Smooth muscle cell (in vitro differentiated cells): ENCODE data around the gene KCNK1. TPM values are rescaled to one million over a fixed set of nuclear protein-coding genes. Genes with fewer than 3 reads are reported as not detected.

ENCODE experiments used
- DNase-seq: peaks from one replicate; lab custom pipeline; 2025; ENCODE audit not compliant: unreplicated experiment; lab: John Stamatoyannopoulos, UW
- H2AFZ ChIP-seq: fragments of 200-600 bp; sonication (generic); 2 replicates; pipeline ENCODE4 v1.6.0; 2016; ENCODE audit warnings: antibody characterized with exemption, low read depth, mild to moderate bottlenecking
- H3F3A ChIP-seq: fragments of 200-600 bp; sonication (generic); 2 replicates; pipeline ENCODE4 v1.6.0; 2017; ENCODE audit warnings: antibody characterized with exemption, low read depth
- H3K27ac ChIP-seq: fragments of 200-600 bp; sonication (generic); 2 replicates; pipeline ENCODE4 v1.5.1; 2016; ENCODE audit warnings: low read depth, mild to moderate bottlenecking
- H3K27me3 ChIP-seq: fragments of 200-600 bp; sonication (generic); 2 replicates; pipeline ENCODE4 v1.6.1; 2016; ENCODE audit warnings: low read depth, mild to moderate bottlenecking
- H3K36me3 ChIP-seq: fragments of 200-600 bp; sonication (generic); 2 replicates; pipeline ENCODE4 v1.5.1; 2016; ENCODE audit warnings: low read depth
- H3K4me1 ChIP-seq: fragments of 200-600 bp; sonication (generic); 2 replicates; pipeline ENCODE4 v1.5.1; 2016; ENCODE audit warnings: low read depth
- H3K4me2 ChIP-seq: fragments of 200-600 bp; sonication (generic); 2 replicates; pipeline ENCODE4 v1.6.0; 2016; ENCODE audit warnings: mild to moderate bottlenecking
- H3K4me3 ChIP-seq: fragments of 200-600 bp; sonication (generic); 2 replicates; pipeline ENCODE4 v1.5.1; 2016; ENCODE audit warnings: mild to moderate bottlenecking
- H3K79me2 ChIP-seq: fragments of 200-600 bp; sonication (generic); 2 replicates; pipeline ENCODE4 v1.6.0; 2016; ENCODE audit warnings: low read depth, mild to moderate bottlenecking
- H3K9ac ChIP-seq: fragments of 200-600 bp; sonication (generic); 2 replicates; pipeline ENCODE4 v1.6.0; 2016; ENCODE audit warnings: low read depth
- H3K9me3 ChIP-seq: fragments of 200-600 bp; sonication (generic); replicated peaks from 2 replicates; pipeline ENCODE4 v1.5.1; 2016; ENCODE audit warnings: low read depth
- H4K20me1 ChIP-seq: fragments of 200-600 bp; sonication (generic); 2 replicates; pipeline ENCODE4 v1.6.0; 2016; ENCODE audit warnings: low read depth
- CTCF ChIP-seq: fragments of 200-600 bp; sonication (generic); IDR thresholded peaks from 2 replicates; pipeline ENCODE4 v1.5.1; 2017; ENCODE audit warnings: borderline replicate concordance, mild to moderate bottlenecking, antibody characterized with exemption; ENCODE audit not compliant: insufficient read depth, poor library complexity, severe bottlenecking
- WGBS: methylation state at CpG from one replicate; pipeline ENCODE4 v1.1.7; 2016; ENCODE audit warnings: low lambda C conversion rate; 5-methylcytosine and 5-hydroxymethylcytosine counted together
- polyA plus RNA-seq: library from polyadenylated mRNA; unstranded; fragments of >200 nt; fragmentation: Nextera tagmentation; extraction: Ambion mirVana; gene quantifications from 2 replicates; pipeline ENCODE4 v1.2.1, GENCODE V29; 2016
- total RNA-seq: library from RNA; depleted of rRNA; stranded (reverse); fragments of >200 nt; gene quantifications from 2 replicates; pipeline ENCODE4 v1.2.3, GENCODE V29; 2014

Gene KCNK1
- total and polyA plus RNA-seq, 2 experiments from 2014 or later: 16.6 to 16.8 TPM

GRCh38 chr1:233636503-233636877, 22.6 kb downstream of the KCNK1 start:
- Histone ChIP-seq H3K4me1 (no peaks in the 10 kb centered on the region), H3F3A (no peaks in the 10 kb centered on the region)

GRCh38 chr1:233638513-233638912, 24.6 kb downstream of the KCNK1 start:
- peaks cover 11% of the 10 kb centered on the region for H3K79me2 ChIP-seq
- no peaks in the 10 kb centered on the region for H3K4me1 ChIP-seq
- peaks cover 10% of the 10 kb centered on the region for H4K20me1 ChIP-seq
- H3K9ac ChIP-seq: no peak overlapping the region
- no peak for DNase-seq
- H2AFZ ChIP-seq: no peak overlapping the region
- WGBS: 96% methylated on average over 7 of the region's 7 CpGs
- H3K9me3 ChIP-seq: no peaks in the 10 kb centered on the region
- no peak for TF ChIP-seq CTCF
- H3K27ac ChIP-seq: no peak overlapping the region
- H3K4me2 ChIP-seq: no peak overlapping the region
- no peaks in the 10 kb centered on the region for H3K36me3 ChIP-seq
- H3K27me3 ChIP-seq: no peaks in the 10 kb centered on the region
- no peaks in the 10 kb centered on the region for H3F3A ChIP-seq
- no peak overlapping the region for H3K4me3 ChIP-seq

More at GRCh38 chr1:233636503-233636877, 22.6 kb downstream of the KCNK1 start:
- no peak overlapping the region for H3K9ac ChIP-seq
- peak overlapping the region; percentile 20 for H3K4me2 ChIP-seq
- H3K27me3 ChIP-seq: no peaks in the 10 kb centered on the region
- no peak overlapping the region for H3K4me3 ChIP-seq
- DNase-seq: no peak
- TF ChIP-seq CTCF: no peak
- peaks cover 15% of the 10 kb centered on the region for H4K20me1 ChIP-seq
- WGBS: 96% methylated on average over 2 of the region's 2 CpGs
- no peak overlapping the region for H2AFZ ChIP-seq
- peaks cover 8% of the 10 kb centered on the region for H3K79me2 ChIP-seq
- peak overlapping the region; percentile 23 for H3K27ac ChIP-seq
- no peaks in the 10 kb centered on the region for H3K9me3 ChIP-seq
- no peaks in the 10 kb centered on the region for H3K36me3 ChIP-seq

- DNase-seq: no peak
- Histone ChIP-seq H3K4me3 (no peak overlapping the region), H2AFZ (no peak overlapping the region), H3K27ac (no peak overlapping the region), H3F3A (no peaks in the 10 kb centered on the region), H3K79me2 (peaks cover 11% of the 10 kb centered on the region), H3K27me3 (no peaks in the 10 kb centered on the region), H3K4me1 (no peaks in the 10 kb centered on the region), H3K4me2 (no peak overlapping the region), H3K9me3 (no peaks in the 10 kb centered on the region), H3K36me3 (no peaks in the 10 kb centered on the region), H4K20me1 (peaks cover 10% of the 10 kb centered on the region), H3K9ac (no peak overlapping the region)
- TF ChIP-seq CTCF: no peak
- 61% methylated on average over 5 of the region's 5 CpGs for WGBS
These were observed 25.7 kb downstream of the KCNK1 start for GRCh38 chr1:233639611-233640010.

GRCh38 chr1:233640179-233640578, 26.3 kb downstream of the KCNK1 start:
- Histone ChIP-seq H3K27ac (no peak overlapping the region), H3K9me3 (no peaks in the 10 kb centered on the region), H2AFZ (no peak overlapping the region), H3K9ac (no peak overlapping the region), H3K27me3 (no peaks in the 10 kb centered on the region), H3K4me1 (no peaks in the 10 kb centered on the region), H3K4me3 (no peak overlapping the region), H3K4me2 (no peak overlapping the region), H3K36me3 (no peaks in the 10 kb centered on the region), H3F3A (no peaks in the 10 kb centered on the region), H3K79me2 (peaks cover 7% of the 10 kb centered on the region), H4K20me1 (peaks cover 10% of the 10 kb centered on the region)
- no peak for TF ChIP-seq CTCF
- DNase-seq: no peak
- WGBS: 97% methylated on average over 3 of the region's 3 CpGs
